PC-9 (cell line): ENCODE data around the gene FLNB. TPM values are rescaled to one million over a fixed set of nuclear protein-coding genes. Genes with fewer than 3 reads are reported as not detected.

Source experiments
- BruUV-seq: library from RNA; stranded (reverse); fragments of 400-500 nt; replicated peaks from 2 replicates; lab custom pipeline; 2021; lab: Mats Ljungman, UMichigan
- CTCF ChIA-PET: fragments of 300-600 bp; sonication (Branson Sonifier 250); formaldehyde crosslinking; loops from one replicate; lab custom pipeline; 2022; ENCODE audit warnings: antibody characterized with exemption; lab: Charles Lee
- POLR2A ChIA-PET: fragments of 300-600 bp; sonication (Branson Sonifier 250); formaldehyde crosslinking; loops from one replicate; lab custom pipeline; 2022; ENCODE audit warnings: antibody characterized with exemption; ENCODE audit not compliant: unreplicated experiment; lab: Charles Lee
- DNase-seq, 2 experiments: peaks; one replicate each; pipeline versions ENCODE4 v3.0.0 to v3.0.0-alpha.2; 2015 to 2022; ENCODE audit warnings: mixed read lengths in 1 of 2
- H2AFZ ChIP-seq: fragments of 200-600 bp; sonication (generic); 2 replicates; pipeline ENCODE4 v1.8.1; 2017; ENCODE audit warnings: antibody characterized with exemption
- H3F3A ChIP-seq: fragments of 200-600 bp; sonication (generic); 2 replicates; pipeline ENCODE4 v1.8.1; 2017; ENCODE audit warnings: antibody characterized with exemption, mild to moderate bottlenecking, low read depth; ENCODE audit not compliant: insufficient read depth
- H3K27ac ChIP-seq: fragments of 200-600 bp; sonication (generic); 2 replicates; pipeline ENCODE4 v1.6.1; 2016; ENCODE audit warnings: mixed run types
- H3K27me3 ChIP-seq: fragments of 200-600 bp; sonication (generic); 2 replicates; pipeline ENCODE4 v1.6.1; 2016; ENCODE audit warnings: low read depth, mixed run types; ENCODE audit not compliant: insufficient read depth
- H3K36me3 ChIP-seq: fragments of 200-600 bp; sonication (generic); 2 replicates; pipeline ENCODE4 v1.6.1; 2016; ENCODE audit warnings: low read depth, mixed run types
- H3K4me1 ChIP-seq: fragments of 200-600 bp; sonication (generic); replicated peaks from 2 replicates; pipeline ENCODE4 v1.6.1; 2016; ENCODE audit warnings: mixed run types; ENCODE audit not compliant: insufficient read depth
- H3K4me2 ChIP-seq: fragments of 200-600 bp; sonication (generic); 2 replicates; pipeline ENCODE4 v1.6.1; 2017; ENCODE audit warnings: mixed run types
- H3K4me3 ChIP-seq: fragments of 200-600 bp; sonication (generic); 2 replicates; pipeline ENCODE4 v1.6.1; 2016; ENCODE audit warnings: mixed run types
- H3K79me2 ChIP-seq: fragments of 200-600 bp; sonication (generic); 2 replicates; pipeline ENCODE4 v1.6.1; 2017; ENCODE audit warnings: low read depth, mixed run types
- H3K9me2 ChIP-seq: fragments of 200-600 bp; sonication (generic); 2 replicates; pipeline ENCODE4 v1.8.1; 2017; ENCODE audit warnings: mild to moderate bottlenecking; ENCODE audit not compliant: insufficient read depth
- H3K9me3 ChIP-seq: fragments of 200-600 bp; sonication (generic); 2 replicates; pipeline ENCODE4 v1.8.1; 2016; ENCODE audit warnings: low read depth; ENCODE audit not compliant: insufficient read depth
- H4K20me1 ChIP-seq: fragments of 200-600 bp; sonication (generic); 2 replicates; pipeline ENCODE4 v1.8.1; 2017; ENCODE audit not compliant: insufficient read depth
- EZH2 ChIP-seq: fragments of 200-600 bp; sonication (generic); IDR thresholded peaks from 2 replicates; pipeline ENCODE4 v1.8.0; 2017; ENCODE audit warnings: antibody characterized with exemption, low read depth
- intact Hi-C: fragments of 100-400 bp; cut with micrococcal nuclease; formaldehyde crosslinking; loops from one replicate; pipeline ENCODE4 v1.10.0; 2022; ENCODE audit not compliant: unreplicated experiment
- total RNA-seq: library from RNA; stranded (reverse); gene quantifications from 2 replicates; pipeline ENCODE4 v1.2.3, GENCODE V29; 2021
- TF ChIP-seq, protein P1 (sequence below): fragments of 200-600 bp; sonication (generic); conservative IDR thresholded peaks from 2 replicates; pipeline ENCODE4 v1.6.1; 2017; ENCODE audit warnings: mixed run types, antibody characterized with exemption, mild to moderate bottlenecking, moderate library complexity

Gene FLNB
- total RNA-seq, 1 experiment from 2014 or later: 349 TPM

- BruUV-seq: no TSS peak
- H3K27me3 ChIP-seq: no peaks in the 10 kb centered on the region
- no peaks in the 10 kb centered on the region for H3K9me3 ChIP-seq
- TF ChIP-seq, protein P1, sequence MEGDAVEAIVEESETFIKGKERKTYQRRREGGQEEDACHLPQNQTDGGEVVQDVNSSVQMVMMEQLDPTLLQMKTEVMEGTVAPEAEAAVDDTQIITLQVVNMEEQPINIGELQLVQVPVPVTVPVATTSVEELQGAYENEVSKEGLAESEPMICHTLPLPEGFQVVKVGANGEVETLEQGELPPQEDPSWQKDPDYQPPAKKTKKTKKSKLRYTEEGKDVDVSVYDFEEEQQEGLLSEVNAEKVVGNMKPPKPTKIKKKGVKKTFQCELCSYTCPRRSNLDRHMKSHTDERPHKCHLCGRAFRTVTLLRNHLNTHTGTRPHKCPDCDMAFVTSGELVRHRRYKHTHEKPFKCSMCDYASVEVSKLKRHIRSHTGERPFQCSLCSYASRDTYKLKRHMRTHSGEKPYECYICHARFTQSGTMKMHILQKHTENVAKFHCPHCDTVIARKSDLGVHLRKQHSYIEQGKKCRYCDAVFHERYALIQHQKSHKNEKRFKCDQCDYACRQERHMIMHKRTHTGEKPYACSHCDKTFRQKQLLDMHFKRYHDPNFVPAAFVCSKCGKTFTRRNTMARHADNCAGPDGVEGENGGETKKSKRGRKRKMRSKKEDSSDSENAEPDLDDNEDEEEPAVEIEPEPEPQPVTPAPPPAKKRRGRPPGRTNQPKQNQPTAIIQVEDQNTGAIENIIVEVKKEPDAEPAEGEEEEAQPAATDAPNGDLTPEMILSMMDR: no peak
- no peak for TF ChIP-seq EZH2
- POLR2A ChIA-PET: no interaction called here
- DNase-seq: no peak
- no peaks in the 10 kb centered on the region for H3K9me2 ChIP-seq
- H3K79me2 ChIP-seq: no peaks in the 10 kb centered on the region
- H4K20me1 ChIP-seq: no peaks in the 10 kb centered on the region
- H3K4me3 ChIP-seq: no peak overlapping the region
- no peak overlapping the region for H3K4me2 ChIP-seq
- intact Hi-C loops: loop anchor here (10.0 kb wide), 1 partner anchor 452 kb away; no protein-coding TSS in a partner anchor
- no peaks in the 10 kb centered on the region for H3K36me3 ChIP-seq
- peaks cover 27% of the 10 kb centered on the region; the same call in 1 of the 2 replicates for H3F3A ChIP-seq
- H3K27ac ChIP-seq: no peak overlapping the region
- H3K4me1 ChIP-seq: peaks cover 18% of the 10 kb centered on the region
- no peak overlapping the region for H2AFZ ChIP-seq
- CTCF ChIA-PET: interaction anchor here (0.6 to 1.4 kb wide), 2 partner anchors 35 to 117 kb away, joined by 3 read pairs; no protein-coding TSS in a partner anchor
Observed at GRCh38 chr3:58183221-58183620, 175.0 kb downstream of the FLNB start.

DNA sequence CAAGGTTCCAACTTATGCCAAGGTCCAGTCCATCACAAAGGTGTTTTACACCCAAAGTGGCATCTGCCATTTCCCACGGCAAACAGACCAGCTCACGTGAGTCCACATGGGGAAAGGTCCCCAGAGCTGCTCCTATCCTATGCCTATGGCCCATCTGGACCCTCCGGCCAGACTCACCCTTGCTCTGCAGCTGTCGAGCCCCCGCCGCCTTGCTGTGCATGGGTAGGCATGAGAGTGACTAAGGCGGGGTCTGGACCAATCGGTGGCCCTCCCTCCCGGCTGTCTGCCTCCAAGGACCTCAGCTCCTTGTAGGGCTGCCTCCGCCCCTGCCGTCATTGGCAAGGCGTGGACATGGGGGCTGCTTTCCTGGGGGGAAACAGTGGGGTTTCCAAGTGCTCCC, 175.7 kb downstream of the FLNB start:
- ChIA-PET POLR2A (no interaction called here), CTCF (interaction anchor here (0.6 to 1.4 kb wide), 2 partner anchors 34 to 116 kb away, joined by 3 read pairs; no protein-coding TSS in a partner anchor)
- Histone ChIP-seq H3K4me1 (peaks cover 24% of the 10 kb centered on the region), H2AFZ (no peak overlapping the region), H3K27me3 (no peaks in the 10 kb centered on the region), H3K4me2 (no peak overlapping the region), H3K79me2 (no peaks in the 10 kb centered on the region), H3K36me3 (no peaks in the 10 kb centered on the region), H4K20me1 (no peaks in the 10 kb centered on the region), H3F3A (peaks cover 25% of the 10 kb centered on the region; the same call in 1 of the 2 replicates), H3K9me3 (no peaks in the 10 kb centered on the region), H3K4me3 (no peak overlapping the region), H3K27ac (no peak overlapping the region), H3K9me2 (no peaks in the 10 kb centered on the region)
- intact Hi-C loops: loop anchor here (10.0 kb wide), 1 partner anchor 451 kb away; no protein-coding TSS in a partner anchor
- BruUV-seq: no TSS peak
- no peak for TF ChIP-seq EZH2
- DNase-seq: no peak

- H3K4me2 ChIP-seq: no peak overlapping the region
- peaks cover 20% of the 10 kb centered on the region; the same call in 1 of the 2 replicates for H3F3A ChIP-seq
- no TSS peak for BruUV-seq
- DNase-seq: no peak
- TF ChIP-seq, protein P1: no peak
- TF ChIP-seq EZH2: no peak
- H4K20me1 ChIP-seq: no peaks in the 10 kb centered on the region
- H3K4me3 ChIP-seq: no peak overlapping the region
- no peak overlapping the region for H3K27ac ChIP-seq
- CTCF ChIA-PET: interaction anchor here (1.4 kb wide), 1 partner anchor 33 kb away, joined by 3 read pairs; no protein-coding TSS in a partner anchor
- H3K9me2 ChIP-seq: no peaks in the 10 kb centered on the region
- intact Hi-C loops: loop anchor here (10.0 kb wide), 1 partner anchor 450 kb away; no protein-coding TSS in a partner anchor
- H3K36me3 ChIP-seq: no peaks in the 10 kb centered on the region
- no peaks in the 10 kb centered on the region for H3K79me2 ChIP-seq
- POLR2A ChIA-PET: no interaction called here
- H3K4me1 ChIP-seq: peaks cover 28% of the 10 kb centered on the region
- no peak overlapping the region for H2AFZ ChIP-seq
- H3K27me3 ChIP-seq: no peaks in the 10 kb centered on the region
- H3K9me3 ChIP-seq: no peaks in the 10 kb centered on the region
Observed at GRCh38 chr3:58184309-58184981, 176.2 kb downstream of the FLNB start.
